GM10266 (cell line): ENCODE measurements around the gene GTF3C2.
"Not testable (repeated sequence)": the region's sequence is repeated elsewhere in the genome, so short reads cannot be mapped to it uniquely, and the experiment has no call there.

Experiments used
- DNase-seq: peaks from one replicate; pipeline ENCODE4 v3.0.0; 2012; ENCODE audit errors: extremely low spot score
- TF ChIP-seq, protein P1 (sequence below): IDR thresholded peaks from 2 replicates; pipeline ENCODE4 v1.5.1; 2012; ENCODE audit warnings: mild to moderate bottlenecking, low read depth; ENCODE audit not compliant: control insufficient read depth, insufficient read depth; ENCODE audit errors: missing control alignments

The GTF3C2 gene

DNA sequence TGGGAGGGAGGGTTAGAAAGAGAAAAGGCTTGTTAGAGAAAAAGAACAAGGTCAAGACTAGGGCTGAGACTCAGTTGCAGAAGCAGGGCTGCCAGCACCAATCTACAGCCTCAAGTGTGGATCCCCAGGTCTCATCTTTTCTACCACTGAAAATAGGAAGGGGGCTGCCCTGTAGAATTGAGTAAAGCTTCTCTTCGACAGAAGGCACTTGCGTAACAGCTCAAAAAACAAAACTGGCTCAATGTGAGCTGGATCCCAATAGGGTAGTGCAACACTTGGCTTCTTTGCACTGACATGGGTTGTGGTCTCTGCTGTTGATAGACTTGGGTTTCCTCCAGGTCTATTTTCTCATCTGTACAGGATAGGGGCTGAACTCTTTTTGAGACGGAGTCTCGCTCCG lies 31.8 kb downstream of the GTF3C2 start:
- TF ChIP-seq, protein P1, sequence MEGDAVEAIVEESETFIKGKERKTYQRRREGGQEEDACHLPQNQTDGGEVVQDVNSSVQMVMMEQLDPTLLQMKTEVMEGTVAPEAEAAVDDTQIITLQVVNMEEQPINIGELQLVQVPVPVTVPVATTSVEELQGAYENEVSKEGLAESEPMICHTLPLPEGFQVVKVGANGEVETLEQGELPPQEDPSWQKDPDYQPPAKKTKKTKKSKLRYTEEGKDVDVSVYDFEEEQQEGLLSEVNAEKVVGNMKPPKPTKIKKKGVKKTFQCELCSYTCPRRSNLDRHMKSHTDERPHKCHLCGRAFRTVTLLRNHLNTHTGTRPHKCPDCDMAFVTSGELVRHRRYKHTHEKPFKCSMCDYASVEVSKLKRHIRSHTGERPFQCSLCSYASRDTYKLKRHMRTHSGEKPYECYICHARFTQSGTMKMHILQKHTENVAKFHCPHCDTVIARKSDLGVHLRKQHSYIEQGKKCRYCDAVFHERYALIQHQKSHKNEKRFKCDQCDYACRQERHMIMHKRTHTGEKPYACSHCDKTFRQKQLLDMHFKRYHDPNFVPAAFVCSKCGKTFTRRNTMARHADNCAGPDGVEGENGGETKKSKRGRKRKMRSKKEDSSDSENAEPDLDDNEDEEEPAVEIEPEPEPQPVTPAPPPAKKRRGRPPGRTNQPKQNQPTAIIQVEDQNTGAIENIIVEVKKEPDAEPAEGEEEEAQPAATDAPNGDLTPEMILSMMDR = no peak
- DNase-seq = no peak

DNA sequence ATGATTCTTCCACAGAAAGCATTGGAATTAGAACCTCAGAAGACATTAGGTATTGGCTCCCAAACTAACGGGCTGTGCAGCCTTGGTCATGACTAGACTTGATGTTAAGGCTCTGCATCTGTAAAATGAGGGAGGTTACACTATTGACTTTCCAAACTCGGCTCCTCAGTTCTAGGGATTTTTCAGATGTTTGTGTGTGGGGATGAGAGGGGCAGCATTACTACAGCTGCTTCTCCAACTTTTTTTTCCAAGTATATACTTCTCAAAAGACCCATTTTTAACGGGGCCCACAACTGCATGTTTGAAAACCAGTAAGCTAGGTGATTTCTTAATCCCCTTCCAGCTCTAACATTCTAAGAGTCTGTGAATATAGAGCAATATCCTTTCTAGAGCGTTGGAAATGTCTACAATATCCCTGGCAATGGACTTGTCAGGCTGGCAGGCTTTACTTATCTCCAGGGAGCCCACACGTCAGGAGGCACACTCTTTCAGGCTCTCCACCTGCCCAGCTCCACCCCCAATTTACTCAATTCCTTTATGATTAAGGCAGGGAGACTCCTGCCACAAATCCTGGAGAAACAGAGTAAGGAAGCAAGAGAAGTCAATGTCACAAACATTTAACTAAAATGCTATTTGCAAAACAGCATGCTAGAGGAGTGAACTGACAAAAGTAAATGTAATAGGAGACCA lies 32.8 kb downstream of the GTF3C2 start:
- no peak for DNase-seq
- TF ChIP-seq, protein P1 = no peak

DNA sequence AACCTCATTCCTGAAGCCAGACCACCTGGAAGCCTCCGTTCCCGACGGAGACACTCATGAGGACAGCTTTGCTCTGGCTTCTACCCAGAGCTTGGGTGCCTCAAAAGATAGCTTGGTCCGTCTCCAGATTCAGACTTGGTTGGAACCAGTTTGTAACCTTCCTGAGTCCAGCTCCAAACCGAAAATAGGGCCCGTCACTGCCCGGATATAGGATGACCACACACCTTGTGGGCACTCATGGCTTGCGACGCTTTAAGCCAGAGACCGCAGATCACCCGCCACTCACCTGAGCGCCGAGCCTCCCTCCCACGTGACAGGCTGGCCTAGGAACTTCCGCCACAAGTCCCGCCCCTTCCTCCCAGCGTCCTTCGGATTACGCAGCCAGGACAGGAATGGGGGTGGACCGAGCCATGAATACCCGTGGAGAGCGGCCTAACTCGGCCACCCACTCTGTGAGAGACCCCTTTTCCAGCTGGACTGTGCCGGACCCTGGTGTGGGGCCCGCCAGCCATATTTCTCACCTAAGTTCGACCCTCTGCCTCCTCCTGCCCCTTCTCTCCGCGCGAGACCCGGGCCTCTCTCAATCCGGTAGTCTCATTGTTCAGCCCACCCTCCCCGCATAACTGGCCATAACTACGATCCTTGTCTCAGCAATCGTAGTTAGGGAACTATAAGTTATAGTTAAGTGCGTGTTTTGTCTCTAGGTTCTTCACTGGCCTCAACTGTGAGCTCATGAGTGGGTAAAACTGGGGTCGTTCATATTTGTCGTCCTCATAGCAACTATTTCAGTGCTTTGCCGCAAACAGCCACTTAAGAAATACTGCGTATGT lies 33.6 kb downstream of the GTF3C2 start, which contains the start of gene MPV17:
TSS of gene MPV17 (minus strand) at position 332 of the 830 bp plus-strand sequence. CDS start 580 bp downstream, outside the sequence.
- TF ChIP-seq, protein P1 = no peak
- DNase-seq = peak; percentile 95

DNA sequence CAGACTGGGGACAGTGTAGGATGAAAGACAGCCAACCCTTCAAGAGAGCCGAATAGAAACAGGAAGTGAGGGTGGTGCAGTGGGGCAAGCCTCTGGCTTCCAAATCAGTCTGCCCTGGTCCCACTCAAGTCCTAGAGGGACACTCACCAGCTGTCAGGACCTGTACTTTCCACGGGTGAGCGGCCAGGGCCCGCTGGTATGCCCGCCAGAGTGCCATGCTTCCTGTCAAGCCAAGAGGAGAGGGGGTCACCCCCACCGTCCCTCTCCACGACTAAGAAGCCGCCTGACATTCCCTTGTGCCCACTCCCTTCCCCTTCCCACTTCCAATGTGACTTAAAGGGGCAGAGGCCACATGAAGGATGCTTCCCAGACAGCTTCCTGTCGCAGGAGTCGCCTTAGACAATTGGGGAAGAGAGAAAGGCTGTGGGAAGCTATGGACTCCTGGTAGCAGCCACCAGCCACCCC lies 34.2 kb downstream of the GTF3C2 start:
- DNase-seq = no peak
- TF ChIP-seq, protein P1 = no peak

DNA sequence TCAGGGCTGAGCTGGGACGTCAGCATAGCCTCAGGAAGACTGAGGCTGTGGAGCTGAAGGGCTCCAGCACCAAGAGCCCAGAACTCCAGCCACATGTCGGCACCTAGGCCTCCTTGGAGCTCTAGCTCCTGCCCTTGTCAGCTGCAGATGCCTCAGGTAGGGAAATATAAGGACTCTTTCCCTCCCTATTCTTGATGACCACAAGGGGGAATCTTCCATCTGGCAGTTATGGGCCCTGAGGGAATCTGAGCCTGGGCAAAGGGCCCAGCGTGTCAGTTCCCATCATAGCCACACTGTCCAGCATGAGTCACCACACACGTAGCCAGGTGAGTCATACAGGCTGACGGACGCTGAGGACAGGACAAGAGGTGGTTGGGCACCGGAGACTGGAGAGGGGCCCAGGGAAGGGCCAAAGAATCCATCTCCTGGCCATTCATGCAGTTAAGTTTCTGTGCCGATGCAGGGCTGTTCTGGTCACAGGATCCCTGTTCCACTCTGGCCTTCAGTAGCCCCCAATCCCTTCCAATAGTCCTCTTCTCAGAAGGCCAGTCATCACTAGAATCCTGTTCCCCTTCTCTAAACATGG lies 35.5 kb downstream of the GTF3C2 start:
- TF ChIP-seq, protein P1 = no peak
- DNase-seq = no peak

DNA sequence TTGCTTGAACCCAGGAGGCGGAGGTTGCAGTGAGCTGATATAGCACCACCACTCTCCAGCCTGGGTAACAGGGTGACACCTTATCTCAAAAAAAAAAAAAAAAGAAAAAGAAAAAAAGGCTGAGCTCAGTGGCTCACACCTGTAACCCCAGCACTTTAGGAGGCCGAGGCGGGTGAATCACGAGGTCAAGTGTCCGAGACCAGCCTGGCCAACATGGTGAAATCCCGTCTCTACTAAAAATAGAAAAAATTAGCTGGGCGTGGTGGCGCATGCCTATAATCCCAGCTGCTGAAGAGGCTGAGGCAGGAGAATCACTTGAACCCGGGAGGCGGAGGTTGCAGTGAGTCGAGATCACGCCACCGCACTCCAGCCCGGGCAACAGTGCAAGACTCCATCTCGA lies 36.7 kb downstream of the GTF3C2 start:
- not testable (repeated sequence) for DNase-seq

DNA sequence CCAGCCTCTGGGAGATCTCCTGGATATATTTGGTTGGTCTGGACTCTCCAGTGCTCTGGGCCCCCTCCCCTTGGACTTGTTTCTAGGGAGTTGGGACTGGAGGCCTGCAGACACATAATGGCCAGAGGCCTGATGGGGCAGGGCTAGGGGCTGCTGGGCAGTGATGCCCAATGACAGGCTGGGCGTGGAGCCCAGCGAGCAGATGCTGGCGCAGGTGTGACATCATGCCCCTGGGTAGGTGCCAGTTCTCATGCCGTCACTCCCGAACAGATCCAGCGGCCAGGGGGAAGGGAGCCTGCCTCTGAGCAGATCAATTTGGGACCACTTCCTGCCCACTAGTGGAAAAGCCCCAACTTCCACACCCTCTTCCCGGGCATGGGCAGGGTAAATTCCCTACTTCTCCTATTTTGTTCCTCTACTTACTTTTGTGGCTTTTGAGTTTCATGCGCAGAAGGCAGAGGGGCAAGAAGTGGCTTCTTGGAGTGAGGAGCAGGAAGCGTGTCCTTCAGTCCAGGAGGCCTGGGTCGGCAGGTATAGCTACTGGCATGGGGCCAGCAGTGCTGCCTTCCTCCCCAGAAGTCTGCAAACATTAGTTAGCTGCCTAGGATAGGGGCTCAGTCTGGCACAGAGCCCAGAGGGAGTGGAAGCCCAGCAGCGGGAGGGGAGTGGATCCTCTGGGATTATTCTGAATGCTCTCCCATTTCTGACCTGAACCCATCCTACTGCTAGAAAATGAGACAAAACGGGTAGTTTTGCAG lies 39.7 kb downstream of the GTF3C2 start:
- DNase-seq = no peak
- TF ChIP-seq, protein P1 = no peak
